Heart right ventricle (tissue), 16 donors: ENCODE data around the gene CD9. TPM values are rescaled to one million over a fixed set of nuclear protein-coding genes. Genes with fewer than 3 reads are reported as not detected.
A peak's percentile ranks its signal among the peaks of the same experiment; 100 is the strongest.

ENCODE experiments used
- ATAC-seq, 8 donors: fragments of 200-7000 bp; cut with Tn5 transposase; one replicate each; pipeline ENCODE4 v1.9.1; 2020; ENCODE audit warnings: mild to moderate bottlenecking in 8 of 8, moderate library complexity in 8 of 8, moderate number of reproducible peaks in 1 of 8
- DNase-seq, 2 donors: peaks; one replicate each; pipeline ENCODE4 v3.0.0-alpha.2; 2020
- H3K27ac ChIP-seq, 10 donors: fragments of 200-600 bp; sonication (generic) in 2 of 10; one replicate each; pipeline versions ENCODE4 v1.5.0 to v1.8.0; 2020 to 2022; ENCODE audit warnings: mild to moderate bottlenecking in 3 of 10
- H3K27me3 ChIP-seq, 7 donors: fragments of 200-600 bp; one replicate each; pipeline ENCODE4 v1.8.0; 2021 to 2022; ENCODE audit warnings: mild to moderate bottlenecking in 2 of 7
- H3K36me3 ChIP-seq, 9 donors: fragments of 200-600 bp; sonication (generic) in 1 of 9; one replicate each; pipeline versions ENCODE4 v1.5.0 to v1.8.0; 2020 to 2022; ENCODE audit warnings: mild to moderate bottlenecking in 2 of 9
- H3K4me1 ChIP-seq, 9 donors: fragments of 200-600 bp; sonication (generic) in 1 of 9; one replicate each; pipeline versions ENCODE4 v1.5.0 to v1.8.0; 2020 to 2022; ENCODE audit warnings: mild to moderate bottlenecking in 4 of 9
- H3K4me3 ChIP-seq, 10 donors: fragments of 200-600 bp; sonication (generic) in 2 of 10; one replicate each; pipeline versions ENCODE4 v1.5.0 to v1.8.0; 2020 to 2022; ENCODE audit warnings: mild to moderate bottlenecking in 7 of 10, moderate library complexity in 2 of 10
- H3K9me3 ChIP-seq, 11 donors: fragments of 200-600 bp in 10 of 11; sonication (generic) in 2 of 11; one replicate each; pipeline versions ENCODE4 v1.5.0 to v1.8.0; 2013 to 2022; ENCODE audit warnings: mild to moderate bottlenecking in 2 of 11, control low read depth in 1 of 11, moderate library complexity in 1 of 11
- CTCF ChIP-seq, 9 donors: fragments of 200-600 bp; sonication (generic) in 2 of 9; IDR thresholded peaks; one replicate each; pipeline versions ENCODE4 v1.5.0 to v1.8.0; 2021 to 2022; ENCODE audit warnings: antibody characterized with exemption in 9 of 9, mild to moderate bottlenecking in 5 of 9, moderate library complexity in 1 of 9
- WGBS, 2 donors: extraction: QIAGEN DNeasy Blood & Tissue Kit; methylation state at CpG; one replicate each; pipeline ENCODE4 v1.1.7; 2013; ENCODE audit warnings: inconsistent platforms in 1 of 2; 5-methylcytosine and 5-hydroxymethylcytosine counted together
- intact Hi-C, 10 donors: fragments of 100-400 bp; cut with DNase I; formaldehyde crosslinking; loops; one replicate each; pipeline versions ENCODE4 v1.11.1 to v1.14.2; 2022
- polyA plus RNA-seq, 2 donors: library from polyadenylated mRNA; stranded (reverse); fragments of 200-250 nt; gene quantifications; one replicate each; pipeline ENCODE4 v1.2.3, GENCODE V29; 2013
- total RNA-seq, 10 donors: library from RNA; stranded (reverse); fragmentation: NEBNext Ultra II Directional in 3 of 10; extraction: Animal tissue kit (Norgen Biotek cat#: 25700) in 3 of 10; gene quantifications; one replicate each; pipeline versions ENCODE4 v1.2.1 to v1.2.4, GENCODE V29; 2021 to 2023
- donor health status: Arrhythmogenic right ventricular cardiomyopathy.
- donor health status: ischemic (EF 13 %, LVEDD 7.1; RV severe dilation, severe dysfunction).
- donor health status: healthy with polysubstance abuse.
- donor health status: DM: no; HTN: yes; CAD: no.
- donor health status: DM: no; HTN: no; CAD: no.
- donor health status: ischemic (EF 25% LVEDD 6.9; RV normal size, moderate dysfunction).
- donor health status: ischemic (EF 25% LVEDD 5.7; RV mildly dilated, moderate dysfunction).
- donor health status: healthy.
- donor health status: DM: yes; HTN: yes; CAD: no.
- donor health status: Ischemic cardiomyopathy.
- donor health status: ischemic (EF 35%, LVEDD 5.7; RV mildly dilated, moderate dysfunction).
- donor health status: nonischemic (EF 11% LVEDD 7.7; RV severe dilation, severe dysfunction).
- donor health status: DM: yes; HTN: yes; CAD: no.
- donor health status: PGD.
- donor health status: ischemic (EF 29% LVEDD 5.4; RV normal size, mild dysfunction).
- donor health status: nonischemic (EF 23%, LVEDD 6.1; RV moderate dilation, normal function).

CD9 gene
- total and polyA plus RNA-seq, 12 donors: 24.8 to 109 (median 54.2) TPM

- ATAC-seq: peak in 2 of 8 donors; percentile 3 to 46
- Histone ChIP-seq H3K27me3 (no peaks in the 10 kb centered on the region), H3K27ac (peak overlapping the region; percentile 57 to 96 (median 88)), H3K4me3 (no peak overlapping the region), H3K9me3 (no peaks in the 10 kb centered on the region), H3K4me1 (peaks cover 61 to 100% (median 93%) of the 10 kb centered on the region in 9 donors), H3K36me3 (peaks cover 0 to 49% (median 6%) of the 10 kb centered on the region in 9 donors)
- 49 to 65% methylated on average over 10 of the region's 10 CpGs for WGBS, 2 donors
- TF ChIP-seq CTCF (IDR thresholded peaks at IDR 0.05): no peak
- intact Hi-C loops: loop anchor here in 1 of 10 donors (2.0 kb wide), 1 partner anchor 18 kb away; no protein-coding TSS in a partner anchor
- peak in 1 of 2 donors; percentile 51 for DNase-seq
These were observed 24.4 kb downstream of the CD9 start for GRCh38 chr12:6224550-6224949.

- Histone ChIP-seq H3K36me3 (peaks cover 0 to 49% (median 6%) of the 10 kb centered on the region in 9 donors), H3K27me3 (no peaks in the 10 kb centered on the region)
- no peak for DNase-seq
These were observed 25.4 kb downstream of the CD9 start for GRCh38 chr12:6225630-6226001.

GRCh38 chr12:6226002-6226678 lies 25.9 kb downstream of the CD9 start:
- DNase-seq: peak; percentile 77 to 91
- no peaks in the 10 kb centered on the region for H3K27me3 ChIP-seq
- intact Hi-C loops: loop anchor here in 3 of 10 donors (1.0 to 5.0 kb wide), 3 partner anchors 21 to 52 kb away; no protein-coding TSS in a partner anchor
- H3K4me1 ChIP-seq: peaks cover 67 to 100% (median 93%) of the 10 kb centered on the region in 9 donors
- ATAC-seq: peak; percentile 76 to 92 (median 85)
- 5 to 6% methylated on average over 12 of the region's 12 CpGs for WGBS, 2 donors
- no peak for TF ChIP-seq CTCF (IDR thresholded peaks at IDR 0.05)
- peaks cover 0 to 49% (median 6%) of the 10 kb centered on the region in 9 donors for H3K36me3 ChIP-seq
- no peaks in the 10 kb centered on the region for H3K9me3 ChIP-seq
- peak overlapping the region in 8 of 10 donors; percentile 6 to 39 (median 20) for H3K4me3 ChIP-seq
- peak overlapping the region; percentile 79 to 96 (median 88) for H3K27ac ChIP-seq

More at GRCh38 chr12:6225630-6226001, 25.4 kb downstream of the CD9 start:
- peak in 1 of 8 donors; percentile 0 for ATAC-seq
- Histone ChIP-seq H3K4me1 (peaks cover 67 to 100% (median 93%) of the 10 kb centered on the region in 9 donors), H3K4me3 (peak overlapping the region in 6 of 10 donors; percentile 6 to 39 (median 25)), H3K27ac (peak overlapping the region; percentile 79 to 96 (median 88)), H3K9me3 (no peaks in the 10 kb centered on the region)
- no peak for TF ChIP-seq CTCF (IDR thresholded peaks at IDR 0.05)
- intact Hi-C loops: loop anchor here in 3 of 10 donors (1.0 to 5.0 kb wide), 4 partner anchors 19 to 53 kb away; no protein-coding TSS in a partner anchor
- 55 to 58% methylated on average over 5 of the region's 5 CpGs for WGBS, 2 donors

- H3K36me3 ChIP-seq: peaks cover 0 to 49% (median 6%) of the 10 kb centered on the region in 9 donors
- 28 to 32% methylated on average over 10 of the region's 10 CpGs for WGBS, 2 donors
- DNase-seq: peak; percentile 75 to 77
- H3K4me1 ChIP-seq: peaks cover 69 to 100% (median 93%) of the 10 kb centered on the region in 9 donors
- H3K9me3 ChIP-seq: no peaks in the 10 kb centered on the region
- no peak for TF ChIP-seq CTCF (IDR thresholded peaks at IDR 0.05)
- peak; percentile 17 to 74 (median 51) for ATAC-seq
- peak overlapping the region in 8 of 10 donors; percentile 6 to 39 (median 20) for H3K4me3 ChIP-seq
- intact Hi-C loops: loop anchor here in 3 of 10 donors (1.0 to 5.0 kb wide), 3 partner anchors 22 to 52 kb away; no protein-coding TSS in a partner anchor
- peak overlapping the region; percentile 79 to 96 (median 88) for H3K27ac ChIP-seq
- no peaks in the 10 kb centered on the region for H3K27me3 ChIP-seq
These were observed 26.5 kb downstream of the CD9 start for GRCh38 chr12:6226679-6227051.
